K562 (cell line): ENCODE measurements around the gene FAM53A. TPM values are rescaled to one million over a fixed set of nuclear protein-coding genes. Genes with fewer than 3 reads are reported as not detected.

Experiments used
- CBX5 ChIP-seq: IDR thresholded peaks from 2 replicates; pipeline ENCODE4 v1.6.1; 2014; ENCODE audit warnings: low read depth, borderline replicate concordance
- ETV1 ChIP-seq: fragments of 450-650 bp; conservative IDR thresholded peaks from 2 replicates; pipeline ENCODE4 v1.6.1; 2016; ENCODE audit warnings: missing genetic modification characterization, control low read depth, low read depth, missing compliant biosample characterization
- GABPA ChIP-seq: fragments of 200-800 bp; sonication (Bioruptor generic); conservative IDR thresholded peaks from 2 replicates; pipeline ENCODE4 v1.6.1; 2016; ENCODE audit warnings: low read depth, missing genetic modification characterization, missing compliant biosample characterization
- HDAC2 ChIP-seq: fragments of 450-650 bp; IDR thresholded peaks from 2 replicates; pipeline ENCODE4 v1.6.1; 2016; ENCODE audit warnings: mild to moderate bottlenecking
- MYNN ChIP-seq, 2 experiments: sonication (generic); formaldehyde crosslinking in 1 of 2; IDR thresholded peaks; 2 replicates each; pipeline versions ENCODE4 v1.5.0 to v1.6.1; 2016 to 2020; ENCODE audit warnings: antibody characterized with exemption in 1 of 2, missing genetic modification reagents in 1 of 2
- PHB ChIP-seq: fragments of 250-450 bp; sonication (Bioruptor Pico); IDR thresholded peaks from 2 replicates; pipeline ENCODE4 v1.5.0; 2021
- POLR2AphosphoS2 ChIP-seq: IDR thresholded peaks from 2 replicates; pipeline ENCODE4 v1.6.1; 2012; ENCODE audit warnings: low read length, improper control_type of control experiment
- RBM22 ChIP-seq: fragments of 200-400 bp; formaldehyde crosslinking; IDR thresholded peaks from 2 replicates; pipeline ENCODE4 v1.6.1; 2018; ENCODE audit warnings: low read length, low read depth; ENCODE audit not compliant: poor library complexity, severe bottlenecking
- RBM39 ChIP-seq: fragments of 200-400 bp; formaldehyde crosslinking; optimal IDR thresholded peaks from 2 replicates; pipeline ENCODE3; 2018; ENCODE audit warnings: low read depth, low read length
- TAF9B ChIP-seq: fragments of 450-650 bp; IDR thresholded peaks from 2 replicates; pipeline ENCODE4 v1.6.1; 2018; ENCODE audit warnings: mild to moderate bottlenecking; ENCODE audit not compliant: partially characterized antibody
- TBP ChIP-seq: optimal IDR thresholded peaks from 2 replicates; pipeline ENCODE3; 2011; ENCODE audit warnings: low read depth, low read length, improper control_type of control experiment
- ZC3H4 ChIP-seq: sonication (generic); formaldehyde crosslinking; IDR thresholded peaks from 2 replicates; pipeline ENCODE4 v1.9.0; 2021; ENCODE audit warnings: missing genetic modification reagents, borderline replicate concordance
- ZEB2 ChIP-seq: fragments of 450-650 bp; IDR thresholded peaks from 2 replicates; pipeline ENCODE4 v1.6.1; 2016
- ZFP30 ChIP-seq: fragments of 250-450 bp; sonication (Bioruptor Pico); IDR thresholded peaks from 2 replicates; pipeline ENCODE4 v1.8.0; 2022; ENCODE audit warnings: moderate library complexity, mild to moderate bottlenecking, inconsistent platforms, borderline replicate concordance
- ZNF133 ChIP-seq: fragments of 250-450 bp; sonication (Bioruptor Pico); IDR thresholded peaks from 2 replicates; pipeline ENCODE4 v1.4.0; 2020; ENCODE audit warnings: mild to moderate bottlenecking
- polyA plus RNA-seq, 8 experiments: library from polyadenylated mRNA; depleted of rRNA in 4 of 8; stranded (reverse) in 5 of 8; unstranded in 3 of 8; fragments of >200 nt; fragmentation: Nextera tagmentation in 2 of 8; fragmentation: Illumina TruSeq in 1 of 8; extraction: Ambion mirVana in 2 of 8; extraction: Trizol in 1 of 8; gene quantifications; 2 replicates each; pipeline versions ENCODE4 v1.2.1 to v1.2.3, GENCODE V29; 2011 to 2014; ENCODE audit warnings: inconsistent platforms in 1 of 8, missing spikeins in 1 of 8
- total RNA-seq, 7 experiments: library from RNA; depleted of rRNA in 6 of 7; stranded (reverse); fragments of >200 nt in 6 of 7; fragmentation: Illumina TruSeq in 2 of 7; extraction: Trizol in 2 of 7; gene quantifications; 2 replicates each; pipeline versions ENCODE4 v1.2.1 to v1.2.3, GENCODE V29; 2011 to 2021; ENCODE audit warnings: low replicate concordance in 1 of 7
- TF ChIP-seq, protein P1 (sequence below): fragments of 200-800 bp; sonication (Bioruptor generic); IDR thresholded peaks from 2 replicates; pipeline ENCODE4 v1.6.1; 2017; ENCODE audit warnings: missing genetic modification characterization, missing compliant biosample characterization
- TF ChIP-seq, protein P2 (sequence below): fragments of 250-450 bp; sonication (Bioruptor Pico); IDR thresholded peaks from 2 replicates; pipeline ENCODE4 v1.8.0; 2021; ENCODE audit warnings: moderate library complexity, mild to moderate bottlenecking, inconsistent platforms
- TF ChIP-seq, protein P3 (sequence below), 2 experiments: fragments of 450-650 bp; IDR thresholded peaks; 2 replicates each; pipeline ENCODE4 v1.6.1; 2016
- TF ChIP-seq, protein P4 (sequence below): fragments of 250-450 bp; sonication (Bioruptor Pico); IDR thresholded peaks from 2 replicates; pipeline ENCODE4 v1.5.0; 2021; ENCODE audit warnings: mild to moderate bottlenecking, moderate library complexity
- TF ChIP-seq, protein P5 (sequence below): fragments of 450-650 bp; IDR thresholded peaks from 2 replicates; pipeline ENCODE4 v1.6.1; 2016; ENCODE audit warnings: mild to moderate bottlenecking

The FAM53A gene
- total and polyA plus RNA-seq, 9 of the 15 experiments (the other 6 are each of a cell fraction or from before 2014, with no cell fraction given) = 0.53 to 2.7 (median 1.4) TPM; not detected in 2

DNA sequence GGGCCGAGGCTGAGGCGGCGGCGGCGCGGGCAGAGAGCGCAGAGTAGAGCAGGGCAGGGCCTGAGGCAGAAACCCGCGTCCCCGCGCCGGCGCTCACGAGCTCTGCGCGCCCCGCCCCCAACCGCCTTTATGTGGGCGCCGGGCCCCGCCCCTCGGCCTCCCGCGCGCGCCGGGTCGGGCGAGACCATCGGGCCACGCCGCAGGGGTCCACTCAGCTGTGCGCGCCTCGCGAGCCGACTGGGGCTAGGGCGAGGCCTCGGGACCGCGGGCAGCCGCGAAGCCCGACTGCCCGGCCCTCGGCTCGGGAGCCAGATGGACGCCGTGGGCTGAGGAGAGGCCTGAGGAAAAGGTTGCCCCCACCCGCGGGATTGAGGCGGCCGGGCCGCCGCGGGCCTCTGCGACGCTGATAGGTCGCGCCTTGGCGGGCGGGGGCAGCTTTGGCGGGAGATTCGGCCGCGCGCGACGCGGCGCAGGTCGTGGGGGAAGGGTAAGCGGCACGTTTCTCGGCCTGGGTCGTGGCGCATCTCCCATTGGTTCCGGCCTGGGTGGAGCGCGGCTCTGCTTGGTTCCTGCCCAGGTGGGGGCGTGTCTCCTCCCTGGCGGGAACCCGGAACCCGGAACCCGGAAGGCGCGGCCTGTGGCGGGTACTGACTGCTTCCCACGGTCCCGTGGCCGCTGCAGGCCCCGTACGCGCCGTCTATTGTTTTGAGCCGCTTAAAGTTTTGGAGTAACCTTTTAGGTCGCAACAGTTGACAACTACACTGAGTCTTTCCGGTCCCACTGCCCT is 28.3 kb upstream of the FAM53A start, which contains the start of gene SLBP (continued):
- TF ChIP-seq, protein P1, sequence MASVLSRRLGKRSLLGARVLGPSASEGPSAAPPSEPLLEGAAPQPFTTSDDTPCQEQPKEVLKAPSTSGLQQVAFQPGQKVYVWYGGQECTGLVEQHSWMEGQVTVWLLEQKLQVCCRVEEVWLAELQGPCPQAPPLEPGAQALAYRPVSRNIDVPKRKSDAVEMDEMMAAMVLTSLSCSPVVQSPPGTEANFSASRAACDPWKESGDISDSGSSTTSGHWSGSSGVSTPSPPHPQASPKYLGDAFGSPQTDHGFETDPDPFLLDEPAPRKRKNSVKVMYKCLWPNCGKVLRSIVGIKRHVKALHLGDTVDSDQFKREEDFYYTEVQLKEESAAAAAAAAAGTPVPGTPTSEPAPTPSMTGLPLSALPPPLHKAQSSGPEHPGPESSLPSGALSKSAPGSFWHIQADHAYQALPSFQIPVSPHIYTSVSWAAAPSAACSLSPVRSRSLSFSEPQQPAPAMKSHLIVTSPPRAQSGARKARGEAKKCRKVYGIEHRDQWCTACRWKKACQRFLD (CRISPR knock-in tag) = no peak; the same call in 1 of the 2 replicates
- TF ChIP-seq, protein P2, sequence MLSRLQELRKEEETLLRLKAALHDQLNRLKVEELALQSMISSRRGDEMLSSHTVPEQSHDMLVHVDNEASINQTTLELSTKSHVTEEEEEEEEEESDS = no peak
- TF ChIP-seq ETV1 (peak; percentile 69), TBP (peak; percentile 97), ZC3H4 (CRISPR knock-in tag) (no peak), ZFP30 (CRISPR knock-in tag) (no peak), PHB (CRISPR knock-in tag) (no peak), GABPA (tag) (peak; percentile 85), ZNF133 (no peak), HDAC2 (peak; percentile 91; the same call in 1 of the 2 replicates), TAF9B (peak; percentile 68), CBX5 (no peak), RBM39 (no peak), ZEB2 (no peak), MYNN (IDR thresholded peaks at IDR 0.05) (no peak), MYNN (CRISPR knock-in tag; IDR thresholded peaks at IDR 0.05) (no peak), POLR2AphosphoS2 (no peak), RBM22 (no peak)
- TF ChIP-seq, protein P3, sequence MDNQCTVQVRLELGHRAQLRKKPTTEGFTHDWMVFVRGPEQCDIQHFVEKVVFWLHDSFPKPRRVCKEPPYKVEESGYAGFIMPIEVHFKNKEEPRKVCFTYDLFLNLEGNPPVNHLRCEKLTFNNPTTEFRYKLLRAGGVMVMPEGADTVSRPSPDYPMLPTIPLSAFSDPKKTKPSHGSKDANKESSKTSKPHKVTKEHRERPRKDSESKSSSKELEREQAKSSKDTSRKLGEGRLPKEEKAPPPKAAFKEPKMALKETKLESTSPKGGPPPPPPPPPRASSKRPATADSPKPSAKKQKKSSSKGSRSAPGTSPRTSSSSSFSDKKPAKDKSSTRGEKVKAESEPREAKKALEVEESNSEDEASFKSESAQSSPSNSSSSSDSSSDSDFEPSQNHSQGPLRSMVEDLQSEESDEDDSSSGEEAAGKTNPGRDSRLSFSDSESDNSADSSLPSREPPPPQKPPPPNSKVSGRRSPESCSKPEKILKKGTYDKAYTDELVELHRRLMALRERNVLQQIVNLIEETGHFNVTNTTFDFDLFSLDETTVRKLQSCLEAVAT (IDR thresholded peaks at IDR 0.05) = no peak
- TF ChIP-seq, protein P4, sequence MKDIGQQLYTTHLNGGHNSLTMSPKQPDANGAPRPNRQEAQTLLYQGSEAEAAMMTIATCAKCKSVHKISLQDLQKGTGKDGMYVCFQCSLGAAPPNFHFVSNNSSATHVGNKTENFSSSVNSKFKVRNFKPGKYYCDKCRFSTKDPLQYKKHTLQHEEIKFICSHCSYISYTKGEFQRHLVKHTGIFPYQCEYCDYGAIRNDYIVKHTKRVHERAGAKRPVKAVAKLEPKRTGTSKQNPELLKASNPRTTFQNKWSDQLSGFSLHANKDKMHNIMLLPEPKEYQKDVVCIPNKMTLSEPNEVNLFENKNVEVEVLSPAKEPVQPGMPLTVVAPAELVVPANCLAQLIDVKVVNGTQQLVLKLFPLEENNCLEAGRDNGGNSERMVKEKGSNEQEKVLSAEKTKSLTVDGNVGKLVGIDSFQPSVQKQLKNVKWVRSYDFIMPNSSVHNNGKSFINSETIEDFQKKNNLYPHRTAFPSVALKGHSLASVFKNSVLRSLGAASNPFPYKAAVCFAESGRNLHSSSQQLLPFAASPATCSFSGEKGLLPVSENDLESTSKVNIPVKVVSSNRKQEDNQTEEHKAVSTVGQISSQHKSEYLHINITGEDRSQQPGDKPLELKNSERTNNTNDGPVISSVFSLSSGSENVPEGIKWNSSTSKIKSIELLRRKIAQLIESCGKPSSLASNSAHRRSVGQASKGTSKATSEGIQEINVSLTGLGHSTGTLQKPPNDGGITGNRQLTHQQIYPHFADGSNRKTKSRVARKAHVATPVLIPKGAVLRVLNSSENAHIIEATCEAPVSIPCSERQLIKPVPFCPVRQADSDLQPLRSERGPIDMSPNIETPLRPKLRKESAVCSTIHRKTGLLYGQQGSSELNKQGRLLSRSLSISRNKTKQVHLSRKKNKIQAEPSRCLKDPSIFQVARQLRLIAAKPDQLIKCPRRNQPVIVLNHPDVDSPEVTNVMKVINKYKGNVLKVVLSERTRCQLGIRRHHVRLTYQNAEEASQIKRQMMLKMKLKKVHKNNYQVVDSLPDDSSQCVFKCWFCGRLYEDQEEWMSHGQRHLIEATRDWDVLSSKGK (CRISPR knock-in tag) = no peak
- TF ChIP-seq, protein P5, sequence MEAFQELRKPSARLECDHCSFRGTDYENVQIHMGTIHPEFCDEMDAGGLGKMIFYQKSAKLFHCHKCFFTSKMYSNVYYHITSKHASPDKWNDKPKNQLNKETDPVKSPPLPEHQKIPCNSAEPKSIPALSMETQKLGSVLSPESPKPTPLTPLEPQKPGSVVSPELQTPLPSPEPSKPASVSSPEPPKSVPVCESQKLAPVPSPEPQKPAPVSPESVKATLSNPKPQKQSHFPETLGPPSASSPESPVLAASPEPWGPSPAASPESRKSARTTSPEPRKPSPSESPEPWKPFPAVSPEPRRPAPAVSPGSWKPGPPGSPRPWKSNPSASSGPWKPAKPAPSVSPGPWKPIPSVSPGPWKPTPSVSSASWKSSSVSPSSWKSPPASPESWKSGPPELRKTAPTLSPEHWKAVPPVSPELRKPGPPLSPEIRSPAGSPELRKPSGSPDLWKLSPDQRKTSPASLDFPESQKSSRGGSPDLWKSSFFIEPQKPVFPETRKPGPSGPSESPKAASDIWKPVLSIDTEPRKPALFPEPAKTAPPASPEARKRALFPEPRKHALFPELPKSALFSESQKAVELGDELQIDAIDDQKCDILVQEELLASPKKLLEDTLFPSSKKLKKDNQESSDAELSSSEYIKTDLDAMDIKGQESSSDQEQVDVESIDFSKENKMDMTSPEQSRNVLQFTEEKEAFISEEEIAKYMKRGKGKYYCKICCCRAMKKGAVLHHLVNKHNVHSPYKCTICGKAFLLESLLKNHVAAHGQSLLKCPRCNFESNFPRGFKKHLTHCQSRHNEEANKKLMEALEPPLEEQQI = no peak
